Medulla oblongata (tissue), 1 donor: ENCODE data around the gene RPL37A.

ENCODE experiments used
- DNase-seq: peaks from one replicate; pipeline ENCODE4 v3.0.0-alpha.2; 2015; ENCODE audit errors: extremely low spot score

The RPL37A gene

DNA sequence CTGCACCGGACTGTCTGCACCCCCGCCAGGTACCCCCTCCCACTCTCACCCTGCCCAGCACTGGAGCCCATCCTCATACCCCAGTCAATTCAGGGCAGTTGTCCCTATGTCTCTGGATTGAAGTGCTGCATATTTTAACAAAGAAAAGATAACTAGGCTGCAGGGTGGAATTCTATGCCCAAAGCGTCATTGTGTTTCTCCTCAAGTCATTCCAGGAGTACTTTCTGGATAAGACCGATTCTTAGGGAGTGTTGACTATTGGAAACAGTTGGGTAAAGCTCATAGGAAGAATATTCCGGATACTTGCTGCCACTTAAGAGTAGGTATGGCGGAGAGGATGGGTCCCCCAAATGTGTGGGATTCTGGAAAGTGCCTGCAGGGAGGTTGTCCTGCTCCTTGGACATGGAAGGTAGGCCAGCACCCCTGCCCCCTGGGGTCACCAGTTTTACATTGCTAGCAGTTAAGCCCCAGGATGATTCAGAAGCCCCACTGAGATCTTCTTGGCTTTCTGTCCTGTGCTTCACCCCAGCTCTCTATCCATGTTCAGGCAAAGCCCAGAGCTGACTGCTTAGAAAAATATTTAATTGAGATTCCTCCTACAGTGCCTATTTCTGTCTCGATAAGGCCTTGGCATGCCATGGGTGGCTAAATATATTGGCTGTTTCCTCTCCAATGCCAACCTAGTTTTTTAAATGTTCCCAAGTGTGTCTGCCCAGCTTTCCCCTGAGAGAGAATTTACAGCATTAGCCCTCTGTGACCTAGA is 48.2 kb downstream of the RPL37A start:
- DNase-seq, result no peak

DNA sequence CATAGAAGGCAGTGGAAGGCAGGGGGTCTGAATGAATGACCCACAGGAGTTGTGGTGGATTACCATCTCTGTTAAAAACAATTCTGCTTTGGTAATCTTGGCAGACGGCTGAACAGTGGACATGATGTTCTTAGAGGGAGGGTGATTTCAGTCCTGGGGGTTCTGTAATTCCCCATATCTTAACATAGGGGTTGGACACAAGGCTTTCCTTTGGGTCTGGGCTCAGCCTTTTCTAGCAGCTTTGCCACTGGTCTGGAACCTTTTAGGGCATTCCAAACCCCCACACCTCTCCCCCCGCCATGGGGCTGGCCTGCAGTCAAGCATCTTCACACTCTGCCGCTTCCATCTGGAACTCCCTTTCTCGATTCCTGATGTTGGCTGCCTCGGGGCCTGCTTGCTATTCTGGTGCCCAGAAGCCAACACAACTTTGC is 50.3 kb downstream of the RPL37A start:
- peak; percentile 38 for DNase-seq

DNA sequence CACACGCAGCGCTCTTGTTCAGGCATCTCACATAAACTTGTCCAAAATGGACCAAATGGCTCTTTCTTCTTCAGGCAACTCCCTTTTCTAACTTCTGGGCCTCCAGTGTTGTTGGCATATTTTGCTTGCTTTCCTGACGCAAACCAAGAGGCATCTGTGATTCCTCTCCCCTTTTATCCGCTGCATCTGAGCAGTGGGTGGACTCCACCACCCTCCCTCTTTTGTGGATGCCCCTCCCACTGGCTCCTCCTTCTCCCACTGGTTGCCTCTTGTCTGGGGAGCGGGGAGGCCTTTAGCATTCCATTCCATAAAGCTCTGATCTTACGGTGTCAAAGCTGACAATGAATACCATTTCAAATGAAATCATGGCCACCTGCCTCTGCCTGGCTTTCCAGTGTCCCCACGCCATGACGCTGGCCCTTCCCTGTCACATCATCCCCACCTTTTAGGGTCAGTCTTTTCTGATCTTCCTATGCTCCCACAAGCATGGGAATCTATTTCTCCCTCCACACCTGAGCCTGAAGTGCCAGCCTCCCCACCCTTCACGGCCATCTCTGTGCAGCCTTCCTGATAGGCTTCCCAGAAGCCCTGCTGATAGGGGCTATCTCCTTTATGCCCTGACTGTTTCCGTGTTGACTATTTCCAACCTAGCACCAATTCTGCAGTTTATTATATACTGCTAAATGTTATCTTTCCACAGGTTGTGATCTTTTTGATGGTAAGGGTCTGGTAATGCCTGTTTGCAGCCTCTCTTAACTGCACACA is 51.5 kb downstream of the RPL37A start:
- DNase-seq, result no peak

DNA sequence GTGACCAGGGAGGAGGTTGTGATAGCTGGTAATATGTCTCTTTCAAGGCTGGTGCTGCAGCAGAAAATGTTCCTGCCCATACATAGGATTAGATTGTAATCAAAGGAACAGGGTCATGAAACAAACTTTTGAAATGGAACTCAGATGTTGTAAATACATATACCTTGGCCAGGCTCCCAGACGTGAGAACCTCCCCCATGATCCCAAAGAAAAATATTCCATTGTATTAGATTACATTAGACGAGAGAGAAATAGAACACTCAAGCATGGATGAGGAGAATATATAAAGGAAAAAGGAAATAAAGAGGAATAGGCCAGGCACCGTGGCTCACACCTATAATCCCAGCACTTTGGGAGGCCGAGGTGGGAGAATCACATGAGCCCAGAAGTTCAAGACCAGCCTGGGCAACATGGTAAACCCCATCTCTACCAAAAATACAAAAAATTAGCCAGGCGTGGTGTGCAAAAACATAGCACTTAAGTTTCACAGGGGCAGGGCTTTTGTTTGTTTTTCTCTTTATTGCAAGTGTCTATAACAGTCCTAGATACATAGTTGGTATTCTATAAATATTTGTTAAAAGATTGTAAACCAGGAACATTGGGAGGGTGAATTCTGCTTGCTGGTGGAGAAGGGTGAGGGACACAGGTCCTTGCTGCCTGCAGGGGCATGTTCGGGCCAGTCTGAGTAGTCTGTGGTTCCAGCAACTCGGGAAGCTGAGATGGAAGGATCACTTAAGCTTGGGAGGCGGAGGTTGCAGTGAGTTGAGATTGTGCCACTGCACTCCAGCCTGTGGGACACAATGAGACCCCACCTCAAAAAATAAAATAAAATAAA is 52.8 kb downstream of the RPL37A start:
- no peak for DNase-seq

DNA sequence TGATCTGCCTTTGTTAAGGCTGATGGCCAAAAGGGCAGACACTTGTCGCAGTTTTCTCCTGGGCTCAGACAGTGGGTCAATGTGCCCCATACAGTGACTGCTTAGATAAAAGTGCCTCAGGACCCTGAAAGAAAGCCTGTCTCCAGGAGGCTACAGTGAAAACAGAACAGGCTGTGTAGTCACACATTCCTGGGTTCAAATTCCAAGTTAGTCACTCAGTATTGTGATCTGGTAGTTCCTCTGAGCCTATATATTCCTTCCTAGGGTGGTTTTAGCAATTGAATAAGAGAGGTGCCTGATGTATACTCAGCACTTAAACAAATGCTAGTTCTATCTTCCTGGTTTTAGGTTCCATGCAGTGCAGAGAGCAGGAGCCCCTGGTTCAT is 54.4 kb downstream of the RPL37A start:
- DNase-seq, result no peak
